Endodermal cell (in vitro differentiated cells): ENCODE measurements around the gene MYCBP2. TPM values are rescaled to one million over a fixed set of nuclear protein-coding genes. Genes with fewer than 3 reads are reported as not detected.

Experiments used
- DNase-seq: peaks from one replicate; pipeline ENCODE4 v3.0.0-alpha.2; 2017
- H3K27ac ChIP-seq: 2 replicates; pipeline ENCODE4 v1.5.1; 2013; ENCODE audit warnings: mild to moderate bottlenecking, low read depth, low read length, moderate library complexity
- H3K27me3 ChIP-seq: 2 replicates; pipeline ENCODE4 v1.6.1; 2013; ENCODE audit warnings: mild to moderate bottlenecking, low read length, moderate library complexity; ENCODE audit not compliant: insufficient read depth, control insufficient read depth, poor library complexity, severe bottlenecking
- H3K36me3 ChIP-seq: 2 replicates; pipeline ENCODE4 v1.7.0; 2013; ENCODE audit warnings: mild to moderate bottlenecking, low read length, moderate library complexity; ENCODE audit not compliant: control insufficient read depth, insufficient read depth
- H3K4me1 ChIP-seq: one replicate; pipeline ENCODE4 v1.7.0; 2013; ENCODE audit warnings: low read length; ENCODE audit not compliant: control insufficient read depth, insufficient read depth
- H3K4me3 ChIP-seq: 2 replicates; pipeline ENCODE4 v1.5.1; 2013; ENCODE audit warnings: mild to moderate bottlenecking, low read length, moderate library complexity
- H3K9ac ChIP-seq: 2 replicates; pipeline ENCODE4 v1.6.1; 2013; ENCODE audit warnings: mild to moderate bottlenecking, low read length, moderate library complexity; ENCODE audit not compliant: poor library complexity, severe bottlenecking; ENCODE audit errors: extremely low read depth
- H3K9me3 ChIP-seq: 2 replicates; pipeline ENCODE4 v1.6.1; 2013; ENCODE audit warnings: mild to moderate bottlenecking, low read length, moderate library complexity; ENCODE audit not compliant: control insufficient read depth
- H3K27ac Mint-ChIP-seq: 2 replicates; pipeline ENCODE4 v1.8.0; 2020; ENCODE audit warnings: mixed read lengths
- H3K27me3 Mint-ChIP-seq: 2 replicates; pipeline ENCODE4 v1.8.0; 2021; ENCODE audit warnings: mild to moderate bottlenecking, mixed read lengths; ENCODE audit not compliant: insufficient read depth
- H3K36me3 Mint-ChIP-seq: 2 replicates; pipeline ENCODE4 v1.8.0; 2020; ENCODE audit warnings: low read depth, mixed read lengths
- H3K4me1 Mint-ChIP-seq: 2 replicates; pipeline ENCODE4 v1.8.0; 2020; ENCODE audit warnings: mixed read lengths
- H3K4me3 Mint-ChIP-seq: 2 replicates; pipeline ENCODE4 v1.8.0; 2020; ENCODE audit warnings: mild to moderate bottlenecking, moderate library complexity, mixed read lengths
- H3K9me3 Mint-ChIP-seq: 2 replicates; pipeline ENCODE4 v1.8.0; 2020; ENCODE audit warnings: mild to moderate bottlenecking, mixed read lengths
- CTCF ChIP-seq: fragments of 200-600 bp; sonication (generic); conservative IDR thresholded peaks from 2 replicates; pipeline ENCODE4 v1.5.0; 2021; ENCODE audit warnings: antibody characterized with exemption, mild to moderate bottlenecking
- WGBS, 2 experiments: methylation state at CpG; one replicate each; pipeline versions ENCODE4 v1.1.5 to v1.1.7; 2013; ENCODE audit warnings: missing lambda C conversion rate in 2 of 2, mixed read lengths in 1 of 2; ENCODE audit not compliant: insufficient coverage in 1 of 2, insufficient read length in 1 of 2; 5-methylcytosine and 5-hydroxymethylcytosine counted together
- total RNA-seq, 2 donors: library from RNA; stranded (reverse); fragmentation: NEBNext Ultra II Directional in 1 of 2; extraction: Animal tissue kit (Norgen Biotek cat#: 25700) in 1 of 2; gene quantifications; 2 replicates in 1 of 2; 3 replicates in 1 of 2; pipeline ENCODE4 v1.2.1, GENCODE V29; 2021

The MYCBP2 gene
- total RNA-seq, 2 donors from 2014 or later: 32.5 to 32.9 TPM

DNA sequence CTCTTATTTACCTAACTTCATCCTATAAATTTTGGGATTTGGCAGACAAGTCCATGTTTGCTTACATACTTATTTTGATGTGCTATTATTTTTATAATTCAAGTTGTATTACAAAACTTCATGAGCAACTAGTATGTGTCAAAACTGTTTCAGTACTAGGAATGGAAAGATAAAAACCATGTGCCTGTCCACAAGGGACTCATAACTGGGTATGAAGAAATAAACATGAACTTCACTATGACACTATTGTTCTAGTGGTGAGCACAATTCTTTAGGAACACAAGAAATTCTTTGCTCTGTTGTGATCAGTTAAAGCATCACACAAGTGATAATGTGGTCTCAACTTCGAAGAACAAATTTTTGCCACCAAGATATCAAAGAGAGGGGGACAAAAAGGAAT is 202.5 kb downstream of the MYCBP2 start:
- Histone ChIP-seq H3K36me3 (no peaks in the 10 kb centered on the region), H3K27ac (no peak overlapping the region), H3K4me3 (no peak overlapping the region), H3K9me3 (no peaks in the 10 kb centered on the region), H3K4me1 (no peaks in the 10 kb centered on the region), H3K27me3 (no peaks in the 10 kb centered on the region), H3K9ac (no peak overlapping the region)
- no peak for DNase-seq
- 91% methylated on average over 1 of the region's 1 CpG; no CpG with 5 or more reads in 1 of the 2 experiments for WGBS, 2 experiments
- Mint-ChIP-seq H3K36me3 (peaks cover 2% of the 10 kb centered on the region), H3K9me3 (no peaks in the 10 kb centered on the region), H3K4me1 (peaks cover 3% of the 10 kb centered on the region), H3K4me3 (no peak overlapping the region), H3K27ac (no peak overlapping the region), H3K27me3 (no peaks in the 10 kb centered on the region)
- TF ChIP-seq CTCF: no peak

GRCh38 chr13:77118134-77118533 is 208.8 kb downstream of the MYCBP2 start:
- H3K27ac Mint-ChIP-seq: no peak overlapping the region
- Histone ChIP-seq H3K9ac (no peak overlapping the region), H3K27me3 (no peaks in the 10 kb centered on the region), H3K4me1 (peaks cover 3% of the 10 kb centered on the region), H3K4me3 (no peak overlapping the region), H3K36me3 (no peaks in the 10 kb centered on the region), H3K27ac (no peak overlapping the region), H3K9me3 (no peaks in the 10 kb centered on the region)
- H3K27me3 Mint-ChIP-seq: no peaks in the 10 kb centered on the region
- no peaks in the 10 kb centered on the region for H3K9me3 Mint-ChIP-seq
- H3K36me3 Mint-ChIP-seq: peaks cover 2% of the 10 kb centered on the region
- WGBS, 2 experiments: 82 to 100% methylated on average over 1 to 3 of the region's 3 CpGs
- peaks cover 26% of the 10 kb centered on the region for H3K4me1 Mint-ChIP-seq
- TF ChIP-seq CTCF: no peak
- H3K4me3 Mint-ChIP-seq: no peak overlapping the region
- peak; percentile 56 for DNase-seq

GRCh38 chr13:77114271-77114670 is 212.6 kb downstream of the MYCBP2 start:
- Histone ChIP-seq H3K4me3 (no peak overlapping the region), H3K27me3 (no peaks in the 10 kb centered on the region), H3K27ac (no peak overlapping the region), H3K9me3 (peaks cover 27% of the 10 kb centered on the region), H3K4me1 (peaks cover 3% of the 10 kb centered on the region), H3K36me3 (no peaks in the 10 kb centered on the region), H3K9ac (no peak overlapping the region)
- Mint-ChIP-seq H3K4me3 (no peak overlapping the region), H3K36me3 (peaks cover 25% of the 10 kb centered on the region), H3K27ac (no peak overlapping the region), H3K4me1 (peaks cover 27% of the 10 kb centered on the region), H3K9me3 (peaks cover 26% of the 10 kb centered on the region), H3K27me3 (no peaks in the 10 kb centered on the region)
- TF ChIP-seq CTCF: no peak
- DNase-seq: no peak
